K562 (cell line): ENCODE data around the gene MDC1. TPM values are rescaled to one million over a fixed set of nuclear protein-coding genes. Genes with fewer than 3 reads are reported as not detected.
A peak's percentile ranks its signal among the peaks of the same experiment; 100 is the strongest.

Source experiments
- ASH1L ChIP-seq: fragments of 450-650 bp; IDR thresholded peaks from 2 replicates; pipeline ENCODE4 v1.6.1; 2018; ENCODE audit warnings: borderline replicate concordance, mild to moderate bottlenecking, low read depth; ENCODE audit not compliant: partially characterized antibody
- CEBPG ChIP-seq, 3 experiments: fragments of 200-800 bp in 1 of 3; sonication (Bioruptor generic) in 1 of 3; sonication (generic) in 1 of 3; formaldehyde crosslinking in 1 of 3; IDR thresholded peaks in 2 of 3; conservative IDR thresholded peaks in 1 of 3; 2 replicates each; pipeline versions ENCODE4 v1.6.1 to v1.8.0; 2016 to 2022; ENCODE audit warnings: missing compliant biosample characterization in 2 of 3, missing genetic modification characterization in 2 of 3, mild to moderate bottlenecking in 1 of 3, missing genetic modification reagents in 1 of 3
- DEAF1 ChIP-seq: fragments of 450-650 bp; formaldehyde crosslinking; IDR thresholded peaks from 2 replicates; pipeline ENCODE4 v1.4.0; 2020; ENCODE audit warnings: mild to moderate bottlenecking, moderate library complexity
- HDAC2 ChIP-seq: fragments of 450-650 bp; IDR thresholded peaks from 2 replicates; pipeline ENCODE4 v1.6.1; 2016; ENCODE audit warnings: mild to moderate bottlenecking
- KLF16 ChIP-seq: IDR thresholded peaks from 2 replicates; pipeline ENCODE4 v1.6.1; 2016; ENCODE audit warnings: antibody characterized with exemption
- NR2F6 ChIP-seq: fragments of 450-650 bp; formaldehyde crosslinking; IDR thresholded peaks from 2 replicates; pipeline ENCODE4 v1.4.0; 2020; ENCODE audit warnings: mild to moderate bottlenecking
- NR3C1 ChIP-seq: sonication (generic); formaldehyde crosslinking; IDR thresholded peaks from 2 replicates; pipeline ENCODE4 v1.8.1; 2022; ENCODE audit warnings: missing genetic modification reagents
- SFPQ ChIP-seq: fragments of 200-400 bp; formaldehyde crosslinking; IDR thresholded peaks from 2 replicates; pipeline ENCODE4 v1.6.1; 2017; ENCODE audit warnings: mild to moderate bottlenecking, low read depth, low read length, moderate library complexity
- UBTF ChIP-seq, 2 experiments: IDR thresholded peaks; 2 replicates each; pipeline ENCODE4 v1.6.1; 2012; ENCODE audit warnings: improper control_type of control experiment in 2 of 2, low read depth in 2 of 2, low read length in 2 of 2, borderline replicate concordance in 1 of 2
- ZNF124 ChIP-seq: sonication (generic); formaldehyde crosslinking; IDR thresholded peaks from 2 replicates; pipeline ENCODE4 v1.8.1; 2022; ENCODE audit warnings: missing genetic modification reagents
- ZNF589 ChIP-seq: fragments of 200-800 bp; sonication (Bioruptor generic); IDR thresholded peaks from 2 replicates; pipeline ENCODE4 v1.6.1; 2016; ENCODE audit warnings: low read depth, missing genetic modification characterization, missing compliant biosample characterization
- polyA plus RNA-seq, 8 experiments: library from polyadenylated mRNA; depleted of rRNA in 4 of 8; stranded (reverse) in 5 of 8; unstranded in 3 of 8; fragments of >200 nt; fragmentation: Nextera tagmentation in 2 of 8; fragmentation: Illumina TruSeq in 1 of 8; extraction: Ambion mirVana in 2 of 8; extraction: Trizol in 1 of 8; gene quantifications; 2 replicates each; pipeline versions ENCODE4 v1.2.1 to v1.2.3, GENCODE V29; 2011 to 2014; ENCODE audit warnings: inconsistent platforms in 1 of 8, missing spikeins in 1 of 8
- total RNA-seq, 7 experiments: library from RNA; depleted of rRNA in 6 of 7; stranded (reverse); fragments of >200 nt in 6 of 7; fragmentation: Illumina TruSeq in 2 of 7; extraction: Trizol in 2 of 7; gene quantifications; 2 replicates each; pipeline versions ENCODE4 v1.2.1 to v1.2.3, GENCODE V29; 2011 to 2021; ENCODE audit warnings: low replicate concordance in 1 of 7
- TF ChIP-seq, protein P1 (sequence below): fragments of 250-450 bp; sonication (Bioruptor Pico); IDR thresholded peaks from 2 replicates; pipeline ENCODE4 v1.4.0; 2020; ENCODE audit warnings: mild to moderate bottlenecking
- TF ChIP-seq, protein P2 (sequence below): fragments of 450-650 bp; IDR thresholded peaks from 2 replicates; pipeline ENCODE4 v1.6.1; 2016; ENCODE audit warnings: antibody characterized with exemption
- TF ChIP-seq, protein P3 (sequence below): fragments of 250-450 bp; sonication (Bioruptor Pico); IDR thresholded peaks from 2 replicates; pipeline ENCODE4 v1.4.0; 2020

MDC1 gene
- total and polyA plus RNA-seq, 9 of the 15 experiments (the other 6 are each of a cell fraction or from before 2014, with no cell fraction given): 8.2 to 114 (median 20.0) TPM

DNA sequence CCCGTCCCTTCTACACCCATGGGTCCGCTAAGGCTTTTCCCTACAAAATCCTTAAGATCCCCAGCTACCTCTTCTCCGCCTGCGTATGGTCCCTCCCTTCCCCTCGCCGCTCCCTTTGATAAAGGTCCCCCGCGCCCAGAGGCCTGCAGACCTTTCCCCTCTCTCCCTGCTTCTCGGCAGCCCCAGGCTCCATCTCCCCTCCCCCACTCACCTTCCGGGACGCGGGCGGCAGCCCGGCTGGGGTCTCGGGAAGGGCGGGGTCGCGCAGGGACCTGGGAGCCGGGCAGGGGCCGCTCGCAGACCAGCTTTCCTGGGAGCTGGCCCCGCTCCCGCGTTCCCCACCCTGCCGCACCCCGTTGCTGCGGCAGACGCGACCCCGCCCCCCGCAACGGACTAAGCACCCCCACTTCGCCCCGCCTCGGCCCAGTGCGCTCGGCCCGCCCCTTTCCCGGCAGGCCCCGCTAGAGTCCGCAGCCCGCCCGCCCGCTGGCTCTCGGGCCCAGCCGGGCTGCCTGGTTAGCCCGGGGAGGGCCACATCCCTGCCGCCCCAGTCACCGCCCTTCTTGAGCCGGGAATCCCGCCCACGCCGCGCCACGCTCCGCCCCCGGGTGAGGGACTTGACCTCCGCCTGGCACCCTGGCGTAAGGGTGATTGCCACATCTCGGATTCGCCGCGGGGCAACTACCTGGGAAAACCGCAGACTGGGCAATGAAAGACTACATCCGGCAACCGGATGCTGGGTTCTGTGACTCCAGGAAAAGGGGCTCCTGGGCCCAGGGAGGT, 25.4 kb upstream of the MDC1 start, which contains the start of gene FLOT1 (continued):
- TF ChIP-seq DEAF1 (CRISPR knock-in tag): 0 out of 2 replicates have a peak, but pooled peaks have one; percentile 4
- TF ChIP-seq, protein P1, sequence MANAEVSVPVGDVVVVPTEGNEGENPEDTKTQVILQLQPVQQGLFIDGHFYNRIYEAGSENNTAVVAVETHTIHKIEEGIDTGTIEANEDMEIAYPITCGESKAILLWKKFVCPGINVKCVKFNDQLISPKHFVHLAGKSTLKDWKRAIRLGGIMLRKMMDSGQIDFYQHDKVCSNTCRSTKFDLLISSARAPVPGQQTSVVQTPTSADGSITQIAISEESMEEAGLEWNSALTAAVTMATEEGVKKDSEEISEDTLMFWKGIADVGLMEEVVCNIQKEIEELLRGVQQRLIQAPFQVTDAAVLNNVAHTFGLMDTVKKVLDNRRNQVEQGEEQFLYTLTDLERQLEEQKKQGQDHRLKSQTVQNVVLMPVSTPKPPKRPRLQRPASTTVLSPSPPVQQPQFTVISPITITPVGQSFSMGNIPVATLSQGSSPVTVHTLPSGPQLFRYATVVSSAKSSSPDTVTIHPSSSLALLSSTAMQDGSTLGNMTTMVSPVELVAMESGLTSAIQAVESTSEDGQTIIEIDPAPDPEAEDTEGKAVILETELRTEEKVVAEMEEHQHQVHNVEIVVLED (CRISPR knock-in tag): 0 out of 2 replicates have a peak, but pooled peaks have one; percentile 20
- TF ChIP-seq HDAC2: peak; percentile 11
- peak; percentile 74 for TF ChIP-seq CEBPG (CRISPR knock-in tag; IDR thresholded peaks at IDR 0.05)
- peak; percentile 93 to 94 for TF ChIP-seq CEBPG (tag; conservative IDR thresholded peaks at IDR 0.05 in 1 of 2, IDR thresholded peaks at IDR 0.05 in 1 of 2)
- TF ChIP-seq ZNF124 (CRISPR knock-in tag): no peak
- TF ChIP-seq ZNF589 (CRISPR knock-in tag): peak; percentile 54; the same call in 1 of the 2 replicates
- TF ChIP-seq, protein P2, sequence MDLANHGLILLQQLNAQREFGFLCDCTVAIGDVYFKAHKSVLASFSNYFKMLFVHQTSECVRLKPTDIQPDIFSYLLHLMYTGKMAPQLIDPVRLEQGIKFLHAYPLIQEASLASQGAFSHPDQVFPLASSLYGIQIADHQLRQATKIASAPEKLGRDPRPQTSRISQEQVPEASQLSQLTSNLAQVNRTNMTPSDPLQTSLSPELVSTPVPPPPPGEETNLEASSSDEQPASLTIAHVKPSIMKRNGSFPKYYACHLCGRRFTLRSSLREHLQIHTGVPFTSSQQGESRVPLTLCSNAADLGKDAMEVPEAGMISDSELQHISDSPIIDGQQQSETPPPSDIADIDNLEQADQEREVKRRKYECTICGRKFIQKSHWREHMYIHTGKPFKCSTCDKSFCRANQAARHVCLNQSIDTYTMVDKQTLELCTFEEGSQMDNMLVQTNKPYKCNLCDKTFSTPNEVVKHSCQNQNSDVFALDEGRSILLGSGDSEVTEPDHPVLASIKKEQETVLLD: peak; percentile 69; the same call in 1 of the 2 replicates
- TF ChIP-seq, protein P3, sequence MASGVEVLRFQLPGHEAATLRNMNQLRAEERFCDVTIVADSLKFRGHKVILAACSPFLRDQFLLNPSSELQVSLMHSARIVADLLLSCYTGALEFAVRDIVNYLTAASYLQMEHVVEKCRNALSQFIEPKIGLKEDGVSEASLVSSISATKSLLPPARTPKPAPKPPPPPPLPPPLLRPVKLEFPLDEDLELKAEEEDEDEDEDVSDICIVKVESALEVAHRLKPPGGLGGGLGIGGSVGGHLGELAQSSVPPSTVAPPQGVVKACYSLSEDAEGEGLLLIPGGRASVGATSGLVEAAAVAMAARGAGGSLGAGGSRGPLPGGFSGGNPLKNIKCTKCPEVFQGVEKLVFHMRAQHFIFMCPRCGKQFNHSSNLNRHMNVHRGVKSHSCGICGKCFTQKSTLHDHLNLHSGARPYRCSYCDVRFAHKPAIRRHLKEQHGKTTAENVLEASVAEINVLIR: 0 out of 2 replicates have a peak, but pooled peaks have one; percentile 6
- no peak; the same call in 1 of the 2 replicates for TF ChIP-seq KLF16
- peak; percentile 59; the same call in 1 of the 2 replicates for TF ChIP-seq NR3C1 (CRISPR knock-in tag)
- no peak for TF ChIP-seq SFPQ
- peak; percentile 22; the same call in 1 of the 2 replicates for TF ChIP-seq NR2F6 (CRISPR knock-in tag)
- peak; percentile 26 to 73; a peak in 2 of 4 replicates for TF ChIP-seq UBTF (IDR thresholded peaks at IDR 0.05; ENCODE audit: borderline replicate concordance in 1 of 2, low read depth in 2 of 2, low read length in 2 of 2)
- no peak for TF ChIP-seq ASH1L
